GM19468 (cell line): Measurements from ENCODE around the gene CEP41.

ENCODE experiments used
- ATAC-seq: cut with Tn5 transposase; IDR thresholded peaks from one replicate; pipeline ENCODE4 v1.9.1; 2021; ENCODE audit warnings: mild to moderate bottlenecking, moderate library complexity, moderate number of reproducible peaks; ENCODE audit not compliant: unreplicated experiment; ENCODE audit errors: extremely low read depth

Gene CEP41

GRCh38 chr7:130359276-130359857 is 81.4 kb downstream of the CEP41 start:
- no peak for ATAC-seq

GRCh38 chr7:130358471-130358870 is 82.3 kb downstream of the CEP41 start:
- no peak for ATAC-seq

GRCh38 chr7:130356876-130357611 is 83.8 kb downstream of the CEP41 start:
- no peak for ATAC-seq

GRCh38 chr7:130356121-130356875 is 84.5 kb downstream of the CEP41 start:
- ATAC-seq = no peak

GRCh38 chr7:130353196-130353595 is 87.6 kb downstream of the CEP41 start:
- no peak for ATAC-seq

- ATAC-seq = no peak
Observed at GRCh38 chr7:130352194-130353074, 88.4 kb downstream of the CEP41 start.

- no peak for ATAC-seq
Observed at GRCh38 chr7:130351791-130352090, 89.1 kb downstream of the CEP41 start.

GRCh38 chr7:130350945-130351790 is 89.6 kb downstream of the CEP41 start:
- no peak for ATAC-seq

- no peak for ATAC-seq
Observed at GRCh38 chr7:130349911-130350782, 90.7 kb downstream of the CEP41 start.

GRCh38 chr7:130346941-130347340 is 93.9 kb downstream of the CEP41 start:
- ATAC-seq = no peak

GRCh38 chr7:130346177-130346905 is 94.5 kb downstream of the CEP41 start:
- ATAC-seq = no peak

GRCh38 chr7:130345725-130346124 is 95.1 kb downstream of the CEP41 start:
- no peak for ATAC-seq

- ATAC-seq = no peak
Observed at GRCh38 chr7:130345136-130345535, 95.7 kb downstream of the CEP41 start.

GRCh38 chr7:130344271-130344866 is 96.4 kb downstream of the CEP41 start, which contains the start of gene CPA5:
Gene CPA5 (plus strand): TSS chr7:130344816. CDS start chr7:130346486, 1,670 bp downstream.
- no peak for ATAC-seq
